Measurements from ENCODE around the gene GAP43.

GAP43 gene

GRCh38 chr3:115662356-115662755 is 39.0 kb downstream of the GAP43 start:
- no peaks in the 10 kb centered on the region for H3K9me3 ChIP-seq (ENCODE audit: control insufficient read depth, low read length)

GRCh38 chr3:115663414-115663813 is 40.1 kb downstream of the GAP43 start:
- no peaks in the 10 kb centered on the region for H3K79me2 ChIP-seq

More at GRCh38 chr3:115662356-115662755, 39.0 kb downstream of the GAP43 start:
- Histone ChIP-seq H3K4me3 (ENCODE audit: low read depth, low read length) (no peak overlapping the region), H3K4me2 (ENCODE audit: low read length) (no peak overlapping the region), H3K27me3 (ENCODE audit: control insufficient read depth, insufficient read depth, low read length) (no peaks in the 10 kb centered on the region), H3K9ac (no peak overlapping the region), H3K79me2 (no peaks in the 10 kb centered on the region), H3K27ac (no peak overlapping the region), H3K36me3 (ENCODE audit: control insufficient read depth, insufficient read depth, low read length) (no peaks in the 10 kb centered on the region), H2AFZ (no peak overlapping the region), H3K4me1 (peaks cover 23% of the 10 kb centered on the region)
- TF ChIP-seq CTCF (IDR thresholded peaks at IDR 0.05): no peak

GRCh38 chr3:115666081-115666480 is 42.8 kb downstream of the GAP43 start:
- no peak overlapping the region for H2AFZ ChIP-seq
- H3K4me1 ChIP-seq: peaks cover 1% of the 10 kb centered on the region
- no peak for TF ChIP-seq CTCF (IDR thresholded peaks at IDR 0.05)
- H3K27ac ChIP-seq: no peak overlapping the region
- H3K27me3 ChIP-seq (ENCODE audit: control insufficient read depth, insufficient read depth, low read length): no peaks in the 10 kb centered on the region
- H3K9me3 ChIP-seq (ENCODE audit: control insufficient read depth, low read length): no peaks in the 10 kb centered on the region
- H3K4me2 ChIP-seq (ENCODE audit: low read length): no peak overlapping the region
- no peak overlapping the region for H3K4me3 ChIP-seq (ENCODE audit: low read depth, low read length)
- no peaks in the 10 kb centered on the region for H3K36me3 ChIP-seq (ENCODE audit: control insufficient read depth, insufficient read depth, low read length)
- no peaks in the 10 kb centered on the region for H3K79me2 ChIP-seq
- H3K9ac ChIP-seq: no peak overlapping the region

More at GRCh38 chr3:115663414-115663813, 40.1 kb downstream of the GAP43 start:
- no peak overlapping the region for H3K4me3 ChIP-seq (ENCODE audit: low read depth, low read length)
- H3K27me3 ChIP-seq (ENCODE audit: control insufficient read depth, insufficient read depth, low read length): no peaks in the 10 kb centered on the region
- H3K36me3 ChIP-seq (ENCODE audit: control insufficient read depth, insufficient read depth, low read length): no peaks in the 10 kb centered on the region
- no peak overlapping the region for H3K4me2 ChIP-seq (ENCODE audit: low read length)
- H3K9ac ChIP-seq: no peak overlapping the region
- H2AFZ ChIP-seq: no peak overlapping the region
- peaks cover 19% of the 10 kb centered on the region for H3K4me1 ChIP-seq
- H3K9me3 ChIP-seq (ENCODE audit: control insufficient read depth, low read length): no peaks in the 10 kb centered on the region
- TF ChIP-seq CTCF (IDR thresholded peaks at IDR 0.05): no peak
- H3K27ac ChIP-seq: no peak overlapping the region

GRCh38 chr3:115666920-115667737 is 43.8 kb downstream of the GAP43 start:
- TF ChIP-seq CTCF (IDR thresholded peaks at IDR 0.05): no peak
- H3K27ac ChIP-seq: no peak overlapping the region
- H3K79me2 ChIP-seq: no peaks in the 10 kb centered on the region
- H3K36me3 ChIP-seq (ENCODE audit: control insufficient read depth, insufficient read depth, low read length): no peaks in the 10 kb centered on the region
- H3K4me3 ChIP-seq (ENCODE audit: low read depth, low read length): no peak overlapping the region
- H3K4me1 ChIP-seq: no peaks in the 10 kb centered on the region
- no peak overlapping the region for H2AFZ ChIP-seq
- no peaks in the 10 kb centered on the region for H3K27me3 ChIP-seq (ENCODE audit: control insufficient read depth, insufficient read depth, low read length)
- H3K4me2 ChIP-seq (ENCODE audit: low read length): no peak overlapping the region
- H3K9me3 ChIP-seq (ENCODE audit: control insufficient read depth, low read length): no peaks in the 10 kb centered on the region
- peak overlapping the region; percentile 14 for H3K9ac ChIP-seq

GRCh38 chr3:115667738-115668065 is 44.4 kb downstream of the GAP43 start:
- no peak overlapping the region for H3K27ac ChIP-seq
- H3K9me3 ChIP-seq (ENCODE audit: control insufficient read depth, low read length): no peaks in the 10 kb centered on the region
- H3K36me3 ChIP-seq (ENCODE audit: control insufficient read depth, insufficient read depth, low read length): no peaks in the 10 kb centered on the region
- no peak overlapping the region for H3K9ac ChIP-seq
- no peak overlapping the region for H2AFZ ChIP-seq
- H3K4me1 ChIP-seq: no peaks in the 10 kb centered on the region
- no peak overlapping the region for H3K4me2 ChIP-seq (ENCODE audit: low read length)
- no peak for TF ChIP-seq CTCF (IDR thresholded peaks at IDR 0.05)
- no peaks in the 10 kb centered on the region for H3K27me3 ChIP-seq (ENCODE audit: control insufficient read depth, insufficient read depth, low read length)
- H3K4me3 ChIP-seq (ENCODE audit: low read depth, low read length): no peak overlapping the region
- H3K79me2 ChIP-seq: no peaks in the 10 kb centered on the region
